Activated T-cell treated with anti-CD3 and anti-CD28 coated beads for 24 hours (primary cell): ENCODE data around the gene SPACA6.

Experiments used
- DNase-seq: peaks from one replicate; pipeline ENCODE4 v3.0.0-alpha.2; 2020; ENCODE audit warnings: low read depth

The SPACA6 gene

DNA sequence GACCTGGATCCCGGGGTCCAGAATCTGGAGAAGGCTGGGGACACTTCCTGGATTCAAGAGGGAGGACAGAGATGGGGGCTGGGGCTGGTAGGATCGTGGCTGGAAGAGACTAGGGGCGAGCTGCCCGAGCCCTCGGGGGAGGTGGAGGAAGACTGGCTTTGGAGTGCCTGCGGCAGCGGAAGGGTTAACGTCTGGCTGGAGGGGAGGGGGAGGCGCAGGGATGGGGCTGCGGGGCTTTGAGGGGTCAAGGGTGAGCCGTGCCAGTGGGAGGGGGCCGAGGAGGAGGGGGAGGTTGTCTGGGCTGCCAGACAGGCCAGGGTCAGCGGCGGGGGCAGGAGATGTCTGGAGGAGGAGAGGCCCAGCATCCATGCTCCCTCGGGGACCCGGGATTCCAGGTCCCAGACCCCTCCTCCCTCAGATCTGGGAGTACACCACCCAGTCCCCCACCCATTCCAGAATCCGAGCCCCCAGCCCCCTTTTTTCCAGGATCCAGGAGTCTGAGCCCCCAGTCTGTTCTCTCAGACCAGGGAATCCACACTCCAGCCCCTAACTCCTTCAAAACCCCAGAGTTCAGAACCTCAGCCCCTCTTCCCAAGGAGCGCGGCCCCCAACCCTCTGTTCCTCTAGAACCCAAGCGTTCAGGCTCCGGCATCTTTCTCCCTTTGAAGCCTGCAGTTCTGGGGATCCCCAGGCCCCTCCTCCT is 3.2 kb upstream of the SPACA6 start:
- no peak for DNase-seq

DNA sequence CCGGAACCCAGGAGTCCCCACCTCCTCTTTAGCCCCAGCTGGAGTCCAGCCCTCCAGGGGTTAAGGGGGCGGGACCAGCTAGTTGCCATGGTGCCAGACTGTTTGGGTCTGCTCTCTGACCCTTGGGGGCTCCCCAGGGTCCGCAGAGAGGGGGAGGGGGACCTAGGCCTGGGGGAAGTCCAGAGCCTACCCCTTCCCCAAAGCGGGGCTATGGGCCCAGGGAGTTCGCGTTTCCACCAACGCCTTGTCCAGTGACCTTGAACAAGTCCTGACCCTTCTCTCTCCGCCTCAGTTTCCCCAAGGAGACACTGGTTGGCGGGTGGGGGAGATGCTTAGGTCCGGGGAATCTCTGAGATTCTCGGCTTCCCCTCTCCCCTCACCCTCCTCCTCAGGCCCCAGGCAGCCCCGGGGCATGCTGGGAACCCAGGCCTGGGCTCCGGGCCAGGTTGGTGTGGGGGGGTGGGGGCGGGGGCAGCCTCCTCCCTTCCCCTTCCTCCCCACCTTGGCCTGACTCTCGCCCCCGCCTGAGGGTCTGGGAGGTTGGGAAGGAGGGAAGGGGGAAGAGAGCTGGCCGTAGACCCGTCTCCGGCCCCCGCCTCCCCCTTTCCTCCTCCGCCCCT is 2.6 kb upstream of the SPACA6 start:
- peak; percentile 43 for DNase-seq

GRCh38 chr19:51691074-51691583 is 2.0 kb upstream of the SPACA6 start:
- DNase-seq = no peak

DNA sequence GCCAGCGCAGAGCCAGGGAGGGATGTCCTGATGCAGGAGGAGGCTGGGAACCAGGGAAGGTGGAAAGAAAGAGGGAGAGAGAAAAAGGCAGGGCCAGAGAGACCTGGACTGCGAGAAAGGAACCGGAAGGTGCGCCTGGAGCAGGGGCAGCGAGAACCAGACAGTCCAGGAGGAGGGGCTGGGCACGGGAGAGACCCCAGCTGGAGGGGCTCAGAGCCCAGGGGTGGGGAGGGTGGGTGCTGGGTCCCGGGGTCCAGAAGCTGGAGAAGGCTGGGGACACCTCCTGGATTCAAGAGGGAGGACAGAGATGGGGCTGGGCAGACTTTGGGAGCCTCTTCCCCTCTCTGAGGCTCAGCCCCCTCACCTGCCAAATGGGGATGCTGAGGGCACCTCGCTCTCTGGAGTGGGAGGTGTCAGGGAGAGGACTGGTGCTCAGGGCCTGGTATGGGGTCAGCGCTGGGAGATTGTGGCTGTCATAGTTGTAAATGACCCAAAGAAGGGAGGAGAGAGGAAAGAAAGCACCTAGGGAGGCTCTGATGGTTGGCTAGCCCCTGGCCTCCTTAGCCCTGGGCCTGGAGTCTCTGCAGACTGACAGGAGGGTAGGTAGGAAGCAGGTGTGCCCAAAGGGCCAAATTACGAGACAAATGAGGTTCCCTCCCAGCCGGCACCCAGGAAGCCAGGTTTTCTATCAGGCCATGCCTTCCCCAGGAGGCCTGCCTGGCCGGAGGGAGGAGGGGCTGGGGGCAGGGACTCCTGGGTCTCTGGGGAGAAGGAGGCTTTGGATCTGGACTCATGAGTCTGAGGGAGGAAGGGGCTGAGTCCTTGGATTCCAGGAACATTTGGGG is 1.3 kb upstream of the SPACA6 start:
- no peak for DNase-seq

- DNase-seq = no peak
These were observed 662 bp upstream of the SPACA6 start for GRCh38 chr19:51692468-51692867.

- no peak for DNase-seq
These were observed 689 bp downstream of the SPACA6 start for GRCh38 chr19:51693819-51694218.

DNA sequence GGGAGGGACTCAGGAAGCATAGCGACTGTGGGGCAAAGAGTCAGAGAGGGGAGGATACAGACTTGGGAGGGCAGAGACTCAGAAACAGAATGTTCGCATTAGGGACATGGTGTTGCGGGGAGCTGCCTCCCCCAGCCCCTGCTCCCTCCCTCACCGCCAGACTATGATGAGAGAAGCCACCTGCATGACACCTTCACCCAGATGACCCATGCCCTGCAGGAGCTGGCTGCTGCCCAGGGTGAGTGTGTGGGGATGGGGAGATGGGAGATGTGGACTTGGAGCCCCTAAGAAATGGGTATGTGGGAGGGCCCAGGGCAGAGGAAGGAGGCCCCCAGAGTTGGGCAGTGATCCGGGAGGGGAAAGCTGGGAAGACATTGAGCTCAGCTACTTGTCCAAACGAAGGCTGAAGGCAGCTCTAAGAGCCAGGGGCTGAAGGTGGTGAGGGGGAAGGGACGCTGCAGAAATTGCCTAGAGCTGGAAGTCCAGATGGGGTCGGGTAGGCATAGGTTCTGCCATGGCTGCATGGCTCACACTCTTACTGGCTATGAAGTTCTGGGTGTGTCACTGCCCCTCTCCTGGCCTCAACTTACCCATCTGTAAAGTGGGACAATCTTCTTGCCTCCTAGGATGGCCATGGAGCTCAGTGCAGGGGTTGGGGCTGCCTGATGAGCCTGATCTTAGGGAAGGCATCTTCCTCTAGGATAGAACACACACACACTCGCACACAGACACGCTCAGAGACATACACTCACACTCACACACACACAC is 1.4 kb downstream of the SPACA6 start:
- DNase-seq = no peak

DNA sequence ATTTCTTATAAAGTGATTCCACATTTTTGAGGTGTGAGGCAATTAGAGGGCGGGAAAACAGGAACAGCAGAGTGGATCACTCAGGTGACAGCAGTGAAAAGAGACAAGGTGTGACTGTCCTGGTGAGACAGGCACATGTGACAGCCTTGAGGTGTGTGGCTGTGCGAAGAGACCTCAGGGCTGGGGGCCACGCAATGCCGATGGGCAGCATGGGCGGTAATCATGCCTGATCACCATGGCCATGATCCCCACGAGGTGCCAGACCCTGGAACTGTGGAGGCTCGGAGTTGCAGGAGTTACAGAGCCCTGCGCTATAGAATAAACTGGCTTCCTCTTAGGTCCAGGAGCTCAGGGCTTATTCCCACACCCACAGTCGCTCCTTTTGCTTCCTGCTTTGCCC is 2.0 kb downstream of the SPACA6 start:
- DNase-seq = no peak

DNA sequence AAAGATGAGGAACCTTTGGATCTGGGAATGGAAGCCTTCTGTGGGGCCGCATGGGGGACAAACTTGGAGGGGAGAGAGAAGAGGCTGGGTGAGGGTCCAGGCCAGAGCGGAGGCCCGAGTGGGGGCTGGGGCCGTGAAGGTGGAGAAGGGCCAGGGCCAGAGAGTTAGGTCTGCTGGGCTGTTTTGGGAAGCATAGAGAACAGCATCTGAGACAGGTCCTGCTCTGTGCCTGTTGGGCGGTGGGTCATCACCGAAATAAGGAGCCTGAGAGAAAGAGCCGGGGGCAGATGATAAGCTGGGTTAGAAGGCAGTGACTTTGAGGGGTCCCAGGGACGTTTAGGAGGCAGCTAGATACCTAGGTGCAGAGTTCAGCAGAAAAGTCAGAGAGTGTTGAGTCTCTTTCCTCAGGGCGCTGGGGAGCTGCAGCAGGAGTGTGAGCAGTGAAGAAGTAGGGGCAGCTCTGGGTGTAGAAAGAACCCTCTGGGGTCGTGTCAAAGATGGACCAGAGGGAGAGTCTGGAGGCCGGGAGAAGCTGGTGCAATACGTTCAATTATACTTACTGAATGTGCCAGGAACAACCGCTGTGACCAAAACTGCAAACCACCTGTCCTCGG is 2.7 kb downstream of the SPACA6 start:
- no peak for DNase-seq

DNA sequence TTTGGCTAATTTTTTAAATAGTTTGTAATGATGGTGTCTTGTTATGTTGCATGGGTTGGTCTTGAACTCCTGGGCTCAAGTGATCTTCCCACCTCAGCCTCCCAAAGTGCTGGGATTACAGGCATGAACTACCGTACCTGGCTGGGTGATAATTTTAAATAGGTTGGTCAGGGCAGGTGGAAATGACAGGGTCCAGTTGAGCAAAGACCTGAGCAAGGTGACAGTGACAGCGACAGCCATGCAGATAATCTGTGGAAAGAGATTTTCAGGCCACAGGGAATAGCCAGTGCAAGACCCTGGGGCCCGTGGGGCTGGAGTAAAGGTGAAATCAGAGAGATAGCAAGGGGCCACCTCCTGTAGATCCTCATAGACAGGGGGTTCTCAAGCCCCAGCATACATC is 3.5 kb downstream of the SPACA6 start:
- DNase-seq = no peak

GRCh38 chr19:51697169-51697776 is 4.1 kb downstream of the SPACA6 start:
- DNase-seq = no peak

- no peak for DNase-seq
These were observed 5.2 kb downstream of the SPACA6 start for GRCh38 chr19:51698296-51698695.

GRCh38 chr19:51699170-51699569 is 6.0 kb downstream of the SPACA6 start:
- no peak for DNase-seq

- no peak for DNase-seq
These were observed 8.5 kb downstream of the SPACA6 start for GRCh38 chr19:51701468-51702100.

DNA sequence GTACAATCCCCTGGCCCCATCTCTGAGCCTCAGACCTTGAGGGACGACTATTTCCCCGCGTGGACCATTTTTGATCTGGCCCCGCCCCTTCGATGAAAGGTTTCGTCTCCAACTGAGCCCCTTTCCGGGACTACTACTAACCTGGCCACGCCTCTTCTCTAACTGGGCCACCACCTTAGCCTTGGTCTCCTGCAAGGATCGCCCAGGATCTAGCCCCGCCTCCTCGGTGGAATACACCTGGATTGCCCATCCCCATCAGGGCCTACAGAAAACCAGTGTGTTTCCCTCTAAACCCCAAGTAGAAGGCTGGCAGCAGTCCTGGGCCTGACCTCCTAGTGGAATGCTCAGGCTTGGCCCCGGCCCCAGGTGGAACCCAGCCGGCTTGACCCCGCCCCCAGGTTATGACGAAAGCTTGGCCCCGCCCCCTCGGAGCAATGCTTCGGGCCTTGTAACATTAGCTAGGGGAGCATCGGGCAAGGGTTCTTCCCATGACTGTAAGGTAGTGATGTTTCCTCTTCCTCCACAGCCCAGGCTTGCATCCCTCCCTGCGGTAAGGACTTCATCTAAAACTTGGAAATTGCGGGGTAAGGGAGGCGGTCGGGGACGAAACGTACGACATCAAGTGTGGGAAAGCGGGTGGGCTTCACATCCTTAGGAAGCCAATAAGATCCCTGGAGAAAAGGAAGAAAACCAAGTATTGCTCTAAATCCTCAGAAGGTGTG is 9.1 kb downstream of the SPACA6 start:
- no peak for DNase-seq

DNA sequence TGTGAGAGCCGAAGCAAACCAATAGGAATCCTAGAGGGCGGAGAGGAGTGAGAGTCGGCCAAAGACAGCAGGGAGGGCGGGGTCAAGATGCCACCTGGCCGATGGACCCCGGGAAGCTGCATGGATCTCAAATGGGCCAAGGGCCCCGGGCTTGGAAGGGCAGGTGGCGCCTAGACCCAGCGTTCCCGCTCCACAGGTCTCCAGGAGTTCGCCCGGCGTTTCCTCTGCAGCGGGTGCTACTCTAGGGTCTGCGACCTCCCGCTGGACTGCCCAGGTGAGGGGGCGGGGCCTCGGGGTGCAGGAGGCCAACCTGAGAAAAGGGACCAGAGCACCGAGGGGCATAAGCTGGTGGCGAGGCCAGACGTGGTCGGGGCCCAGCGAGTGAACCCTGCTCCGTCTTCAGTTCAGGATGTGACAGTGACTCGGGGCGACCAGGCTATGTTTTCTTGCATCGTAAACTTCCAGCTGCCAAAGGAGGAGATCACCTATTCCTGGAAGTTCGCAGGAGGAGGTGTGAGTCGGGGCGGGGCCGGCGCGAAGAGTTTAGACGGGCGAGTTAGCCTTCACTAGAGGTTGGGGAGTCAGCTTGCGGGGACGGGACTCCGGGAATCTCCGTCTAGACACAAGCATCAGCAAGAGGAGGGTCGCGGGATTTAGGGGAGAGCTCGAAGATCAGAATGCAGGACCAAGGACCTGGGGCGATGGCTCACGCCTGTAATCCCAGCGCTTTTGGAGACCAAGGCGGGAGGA is 9.9 kb downstream of the SPACA6 start:
- no peak for DNase-seq

- DNase-seq = peak; percentile 95
These were observed 10.7 kb downstream of the SPACA6 start for GRCh38 chr19:51703575-51704515.

GRCh38 chr19:51704626-51705025 is 11.5 kb downstream of the SPACA6 start:
- DNase-seq = no peak
